IPS-20b (cell line): Measurements from ENCODE around the gene BLOC1S4.

Experiments used
- H3K27ac ChIP-seq: one replicate; pipeline ENCODE4 v1.5.1; 2013; ENCODE audit warnings: low read length
- H3K27me3 ChIP-seq: 2 replicates; pipeline ENCODE4 v1.6.1; 2013; ENCODE audit warnings: mild to moderate bottlenecking, low read length, inconsistent platforms; ENCODE audit not compliant: insufficient read depth
- H3K36me3 ChIP-seq: 2 replicates; pipeline ENCODE4 v1.6.1; 2013; ENCODE audit warnings: low read depth, mild to moderate bottlenecking, inconsistent platforms, low read length, moderate library complexity; ENCODE audit not compliant: insufficient read depth
- H3K4me1 ChIP-seq: 2 replicates; pipeline ENCODE4 v1.6.1; 2013; ENCODE audit warnings: mild to moderate bottlenecking, control low read depth, inconsistent platforms, low read length, moderate library complexity; ENCODE audit not compliant: insufficient read depth
- H3K4me3 ChIP-seq: 2 replicates; pipeline ENCODE4 v1.5.1; 2013; ENCODE audit warnings: mild to moderate bottlenecking, low read length, inconsistent platforms
- H3K9ac ChIP-seq: 2 replicates; pipeline ENCODE4 v1.6.1; 2013; ENCODE audit warnings: low read depth, mild to moderate bottlenecking, inconsistent platforms, low read length, moderate library complexity
- H3K9me3 ChIP-seq: 2 replicates; pipeline ENCODE4 v1.6.1; 2013; ENCODE audit warnings: mild to moderate bottlenecking, low read depth, low read length, inconsistent platforms; ENCODE audit not compliant: insufficient read depth

Gene BLOC1S4

GRCh38 chr4:6733358-6734164 is 17.6 kb downstream of the BLOC1S4 start:
- no peak overlapping the region for H3K9ac ChIP-seq
- H3K4me1 ChIP-seq, result 0 out of 2 replicates have a peak, but pooled peaks cover 2% of the 10 kb centered on the region

GRCh38 chr4:6734165-6734786 is 18.3 kb downstream of the BLOC1S4 start:
- H3K4me1 ChIP-seq, result 0 out of 2 replicates have a peak, but pooled peaks cover 2% of the 10 kb centered on the region
- no peak overlapping the region for H3K27ac ChIP-seq
- no peaks in the 10 kb centered on the region for H3K36me3 ChIP-seq
- no peaks in the 10 kb centered on the region for H3K9me3 ChIP-seq
- no peaks in the 10 kb centered on the region for H3K27me3 ChIP-seq
- H3K9ac ChIP-seq, result no peak overlapping the region
- no peak overlapping the region for H3K4me3 ChIP-seq

More at GRCh38 chr4:6733358-6734164, 17.6 kb downstream of the BLOC1S4 start:
- H3K4me3 ChIP-seq, result no peak overlapping the region
- no peaks in the 10 kb centered on the region for H3K27me3 ChIP-seq
- H3K36me3 ChIP-seq, result no peaks in the 10 kb centered on the region
- no peak overlapping the region for H3K27ac ChIP-seq
- no peaks in the 10 kb centered on the region for H3K9me3 ChIP-seq

GRCh38 chr4:6739920-6740319 is 23.9 kb downstream of the BLOC1S4 start:
- no peaks in the 10 kb centered on the region for H3K9me3 ChIP-seq
- H3K27me3 ChIP-seq, result no peaks in the 10 kb centered on the region
- H3K9ac ChIP-seq, result no peak overlapping the region
- H3K4me1 ChIP-seq, result no peaks in the 10 kb centered on the region
- H3K36me3 ChIP-seq, result no peaks in the 10 kb centered on the region
- no peak overlapping the region for H3K27ac ChIP-seq
- no peak overlapping the region for H3K4me3 ChIP-seq

- no peaks in the 10 kb centered on the region for H3K27me3 ChIP-seq
- H3K27ac ChIP-seq, result no peak overlapping the region
- H3K9ac ChIP-seq, result no peak overlapping the region
- no peaks in the 10 kb centered on the region for H3K9me3 ChIP-seq
- H3K4me3 ChIP-seq, result no peak overlapping the region
- no peaks in the 10 kb centered on the region for H3K36me3 ChIP-seq
- no peaks in the 10 kb centered on the region for H3K4me1 ChIP-seq
Observed at GRCh38 chr4:6740347-6740746, 24.4 kb downstream of the BLOC1S4 start.

GRCh38 chr4:6742507-6742906 is 26.5 kb downstream of the BLOC1S4 start:
- H3K4me1 ChIP-seq, result no peaks in the 10 kb centered on the region
- H3K27me3 ChIP-seq, result no peaks in the 10 kb centered on the region
- H3K4me3 ChIP-seq, result no peak overlapping the region
- no peak overlapping the region for H3K9ac ChIP-seq
- H3K36me3 ChIP-seq, result no peaks in the 10 kb centered on the region
- H3K27ac ChIP-seq, result no peak overlapping the region
- no peaks in the 10 kb centered on the region for H3K9me3 ChIP-seq

- Histone ChIP-seq H3K4me1 (no peaks in the 10 kb centered on the region), H3K27ac (no peak overlapping the region), H3K9ac (no peak overlapping the region), H3K9me3 (no peaks in the 10 kb centered on the region), H3K36me3 (no peaks in the 10 kb centered on the region), H3K4me3 (no peak overlapping the region), H3K27me3 (no peaks in the 10 kb centered on the region)
Observed at GRCh38 chr4:6742989-6743388, 27.0 kb downstream of the BLOC1S4 start.

GRCh38 chr4:6746721-6747293 is 30.8 kb downstream of the BLOC1S4 start:
- H3K9ac ChIP-seq, result no peak overlapping the region

GRCh38 chr4:6747294-6748051 is 31.5 kb downstream of the BLOC1S4 start:
- Histone ChIP-seq H3K9ac (no peak overlapping the region), H3K27ac (no peak overlapping the region), H3K9me3 (no peaks in the 10 kb centered on the region)

More at GRCh38 chr4:6746721-6747293, 30.8 kb downstream of the BLOC1S4 start:
- Histone ChIP-seq H3K4me1 (no peaks in the 10 kb centered on the region), H3K4me3 (no peak overlapping the region), H3K9me3 (no peaks in the 10 kb centered on the region), H3K27ac (no peak overlapping the region), H3K36me3 (no peaks in the 10 kb centered on the region), H3K27me3 (no peaks in the 10 kb centered on the region)

GRCh38 chr4:6748286-6748685 is 32.3 kb downstream of the BLOC1S4 start:
- H3K9me3 ChIP-seq, result no peaks in the 10 kb centered on the region
- H3K27ac ChIP-seq, result no peak overlapping the region
- no peaks in the 10 kb centered on the region for H3K36me3 ChIP-seq
- H3K4me1 ChIP-seq, result no peaks in the 10 kb centered on the region
- no peak overlapping the region for H3K9ac ChIP-seq
- H3K4me3 ChIP-seq, result no peak overlapping the region
- no peaks in the 10 kb centered on the region for H3K27me3 ChIP-seq

More at GRCh38 chr4:6747294-6748051, 31.5 kb downstream of the BLOC1S4 start:
- H3K4me3 ChIP-seq, result no peak overlapping the region
- no peaks in the 10 kb centered on the region for H3K4me1 ChIP-seq
- H3K27me3 ChIP-seq, result no peaks in the 10 kb centered on the region
- H3K36me3 ChIP-seq, result no peaks in the 10 kb centered on the region

GRCh38 chr4:6749340-6750171 is 33.6 kb downstream of the BLOC1S4 start:
- H3K27ac ChIP-seq, result no peak overlapping the region
- H3K27me3 ChIP-seq, result no peaks in the 10 kb centered on the region
- H3K36me3 ChIP-seq, result no peaks in the 10 kb centered on the region
- no peak overlapping the region for H3K4me3 ChIP-seq
- H3K9me3 ChIP-seq, result no peaks in the 10 kb centered on the region
- no peaks in the 10 kb centered on the region for H3K4me1 ChIP-seq
- H3K9ac ChIP-seq, result no peak overlapping the region
